ENCODE data around the gene FARSB.

FARSB gene

GRCh38 chr2:222668494-222669154 lies 12.7 kb upstream of the FARSB start:
- H3K36me3 ChIP-seq (replicated peaks; ENCODE audit: low read depth, low read length): no peaks in the 10 kb centered on the region
- H4K20me1 ChIP-seq (ENCODE audit: insufficient read depth, low read length): no peaks in the 10 kb centered on the region
- H2AFZ ChIP-seq (ENCODE audit: low read depth, low read length): no peak overlapping the region
- H3K79me2 ChIP-seq (ENCODE audit: low read length): no peaks in the 10 kb centered on the region
- H3K27me3 ChIP-seq (ENCODE audit: low read depth, low read length): no peaks in the 10 kb centered on the region
- peak overlapping the region; percentile 78 for H3K27ac ChIP-seq (ENCODE audit: low read length)
- H3K9ac ChIP-seq (ENCODE audit: low read length): no peak overlapping the region
- H3K4me3 ChIP-seq (ENCODE audit: low read length): 0 out of 2 replicates have a peak overlapping the region, but pooled peaks have one; percentile 6
- peaks cover 20% of the 10 kb centered on the region for H3K4me1 ChIP-seq (ENCODE audit: low read length)
- TF ChIP-seq, protein P1, sequence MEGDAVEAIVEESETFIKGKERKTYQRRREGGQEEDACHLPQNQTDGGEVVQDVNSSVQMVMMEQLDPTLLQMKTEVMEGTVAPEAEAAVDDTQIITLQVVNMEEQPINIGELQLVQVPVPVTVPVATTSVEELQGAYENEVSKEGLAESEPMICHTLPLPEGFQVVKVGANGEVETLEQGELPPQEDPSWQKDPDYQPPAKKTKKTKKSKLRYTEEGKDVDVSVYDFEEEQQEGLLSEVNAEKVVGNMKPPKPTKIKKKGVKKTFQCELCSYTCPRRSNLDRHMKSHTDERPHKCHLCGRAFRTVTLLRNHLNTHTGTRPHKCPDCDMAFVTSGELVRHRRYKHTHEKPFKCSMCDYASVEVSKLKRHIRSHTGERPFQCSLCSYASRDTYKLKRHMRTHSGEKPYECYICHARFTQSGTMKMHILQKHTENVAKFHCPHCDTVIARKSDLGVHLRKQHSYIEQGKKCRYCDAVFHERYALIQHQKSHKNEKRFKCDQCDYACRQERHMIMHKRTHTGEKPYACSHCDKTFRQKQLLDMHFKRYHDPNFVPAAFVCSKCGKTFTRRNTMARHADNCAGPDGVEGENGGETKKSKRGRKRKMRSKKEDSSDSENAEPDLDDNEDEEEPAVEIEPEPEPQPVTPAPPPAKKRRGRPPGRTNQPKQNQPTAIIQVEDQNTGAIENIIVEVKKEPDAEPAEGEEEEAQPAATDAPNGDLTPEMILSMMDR (IDR thresholded peaks at IDR 0.05; ENCODE audit: low read depth, low read length): no peak
- TF ChIP-seq EZH2phosphoT487 (IDR thresholded peaks at IDR 0.05; ENCODE audit: low read depth): no peak
- no peaks in the 10 kb centered on the region for H3K9me3 ChIP-seq (ENCODE audit: insufficient read depth, low read length)
- peak overlapping the region; percentile 52 for H3K4me2 ChIP-seq (ENCODE audit: low read length)

DNA sequence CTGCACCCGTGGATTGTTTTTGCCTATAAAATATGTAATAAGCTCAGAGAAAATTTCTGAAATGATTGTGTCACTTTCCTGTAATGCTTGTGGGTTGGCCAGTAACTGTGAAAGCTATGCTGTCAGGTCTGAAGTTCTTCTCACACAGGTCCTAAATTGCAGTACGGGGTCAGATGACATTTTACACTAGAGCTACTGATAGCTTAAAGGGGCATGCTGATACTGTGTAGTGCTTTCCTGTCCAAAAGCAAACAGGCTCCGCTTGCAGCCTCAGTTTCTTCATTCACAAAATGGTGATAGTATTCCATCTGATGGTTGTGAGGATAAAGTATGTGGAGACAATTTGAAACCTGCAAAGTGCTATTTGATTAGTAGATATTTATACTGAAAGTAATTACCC lies 7.6 kb upstream of the FARSB start:
- no peak overlapping the region for H3K27ac ChIP-seq (ENCODE audit: low read length)
- H3K4me1 ChIP-seq (ENCODE audit: low read length): peaks cover 12% of the 10 kb centered on the region
- no peaks in the 10 kb centered on the region for H4K20me1 ChIP-seq (ENCODE audit: insufficient read depth, low read length)
- H3K36me3 ChIP-seq (replicated peaks; ENCODE audit: low read depth, low read length): no peaks in the 10 kb centered on the region
- no peak for TF ChIP-seq EZH2phosphoT487 (IDR thresholded peaks at IDR 0.05; ENCODE audit: low read depth)
- H3K27me3 ChIP-seq (ENCODE audit: low read depth, low read length): no peaks in the 10 kb centered on the region
- H3K9me3 ChIP-seq (ENCODE audit: insufficient read depth, low read length): no peaks in the 10 kb centered on the region
- H3K9ac ChIP-seq (ENCODE audit: low read length): no peak overlapping the region
- H3K4me2 ChIP-seq (ENCODE audit: low read length): no peak overlapping the region
- no peak overlapping the region for H3K4me3 ChIP-seq (ENCODE audit: low read length)
- H3K79me2 ChIP-seq (ENCODE audit: low read length): no peaks in the 10 kb centered on the region
- H2AFZ ChIP-seq (ENCODE audit: low read depth, low read length): no peak overlapping the region

GRCh38 chr2:222656526-222657446 lies 894 bp upstream of the FARSB start:
- peak overlapping the region; percentile 32; the same call in 1 of the 2 replicates for H2AFZ ChIP-seq (ENCODE audit: low read depth, low read length)
- peaks cover 53% of the 10 kb centered on the region for H3K79me2 ChIP-seq (ENCODE audit: low read length)

GRCh38 chr2:222653280-222653679 lies 2.6 kb downstream of the FARSB start:
- Histone ChIP-seq H3K79me2 (ENCODE audit: low read length) (peaks cover 87% of the 10 kb centered on the region), H2AFZ (ENCODE audit: low read depth, low read length) (no peak overlapping the region), H3K9ac (ENCODE audit: low read length) (no peak overlapping the region), H3K4me3 (ENCODE audit: low read length) (no peak overlapping the region), H3K4me1 (ENCODE audit: low read length) (peaks cover 35% of the 10 kb centered on the region), H3K9me3 (ENCODE audit: insufficient read depth, low read length) (no peaks in the 10 kb centered on the region), H3K27ac (ENCODE audit: low read length) (no peak overlapping the region; the same call in 1 of the 2 replicates), H3K36me3 (replicated peaks; ENCODE audit: low read depth, low read length) (peaks cover 6% of the 10 kb centered on the region), H4K20me1 (ENCODE audit: insufficient read depth, low read length) (peaks cover 18% of the 10 kb centered on the region), H3K4me2 (ENCODE audit: low read length) (peak overlapping the region; percentile 88; the same call in 1 of the 2 replicates), H3K27me3 (ENCODE audit: low read depth, low read length) (no peaks in the 10 kb centered on the region)
- TF ChIP-seq EZH2phosphoT487 (IDR thresholded peaks at IDR 0.05; ENCODE audit: low read depth): no peak
- TF ChIP-seq, protein P1 (IDR thresholded peaks at IDR 0.05; ENCODE audit: low read depth, low read length): no peak

More at GRCh38 chr2:222656526-222657446, 894 bp upstream of the FARSB start:
- Histone ChIP-seq H3K36me3 (replicated peaks; ENCODE audit: low read depth, low read length) (no peaks in the 10 kb centered on the region), H3K9ac (ENCODE audit: low read length) (peak overlapping the region; percentile 92), H3K27me3 (ENCODE audit: low read depth, low read length) (no peaks in the 10 kb centered on the region), H3K27ac (ENCODE audit: low read length) (no peak overlapping the region), H3K4me3 (ENCODE audit: low read length) (peak overlapping the region; percentile 100), H3K9me3 (ENCODE audit: insufficient read depth, low read length) (no peaks in the 10 kb centered on the region), H3K4me1 (ENCODE audit: low read length) (peaks cover 32% of the 10 kb centered on the region), H4K20me1 (ENCODE audit: insufficient read depth, low read length) (peaks cover 8% of the 10 kb centered on the region), H3K4me2 (ENCODE audit: low read length) (peak overlapping the region; percentile 88)
- TF ChIP-seq EZH2phosphoT487 (IDR thresholded peaks at IDR 0.05; ENCODE audit: low read depth): no peak
- TF ChIP-seq, protein P1 (IDR thresholded peaks at IDR 0.05; ENCODE audit: low read depth, low read length): no peak
